Measurements from ENCODE around the gene TRMT1.

Gene TRMT1

DNA sequence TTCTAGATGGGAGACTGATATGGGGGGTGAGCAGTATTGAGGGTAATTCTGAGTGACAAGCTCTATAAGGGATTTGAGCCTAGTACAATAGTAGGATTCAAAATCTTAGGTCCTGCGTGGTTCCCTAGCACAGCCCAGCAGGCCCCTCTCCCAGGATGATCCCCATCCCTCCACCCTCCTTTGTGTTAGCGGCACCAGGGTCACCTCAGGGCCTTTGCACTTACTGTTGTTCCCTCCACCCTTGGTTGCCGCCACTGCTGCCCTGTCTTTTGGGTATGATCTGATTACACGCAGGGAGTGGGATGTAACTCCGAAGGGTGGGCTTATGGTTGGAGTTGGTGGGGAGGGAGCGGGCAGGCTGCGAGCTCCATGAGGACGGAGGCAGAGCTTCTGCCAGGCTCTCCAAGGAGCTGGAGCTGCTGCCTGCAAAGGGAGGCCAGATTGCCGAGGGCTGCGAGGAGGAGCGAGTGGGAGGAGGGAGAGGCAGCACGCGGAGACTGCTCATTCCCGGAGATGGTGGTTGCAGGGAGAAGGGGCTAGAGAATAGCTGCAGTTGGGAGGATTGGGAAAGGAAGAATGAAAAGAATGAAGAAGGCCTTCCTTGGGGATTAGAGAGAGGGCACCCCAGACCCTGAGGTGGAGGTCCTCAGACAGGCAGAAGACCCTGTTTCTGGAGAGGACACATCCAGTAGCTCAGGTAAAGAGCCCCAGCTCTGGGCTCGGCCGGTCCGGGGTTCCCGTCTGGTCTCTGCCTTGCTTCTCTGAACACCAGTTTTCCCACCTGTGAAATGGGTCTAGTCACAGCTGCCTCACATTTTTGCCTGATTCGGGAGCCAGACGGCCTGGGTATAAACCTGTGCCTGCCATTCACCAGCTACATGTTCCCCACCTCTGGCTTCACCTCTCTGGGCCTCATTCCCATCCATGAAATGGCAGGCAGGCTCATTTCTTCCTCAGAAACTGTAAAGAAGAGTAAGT, 6.7 kb upstream of the TRMT1 start:
- no peak for DNase-seq (ENCODE audit: low read depth in 2 of 2)

DNA sequence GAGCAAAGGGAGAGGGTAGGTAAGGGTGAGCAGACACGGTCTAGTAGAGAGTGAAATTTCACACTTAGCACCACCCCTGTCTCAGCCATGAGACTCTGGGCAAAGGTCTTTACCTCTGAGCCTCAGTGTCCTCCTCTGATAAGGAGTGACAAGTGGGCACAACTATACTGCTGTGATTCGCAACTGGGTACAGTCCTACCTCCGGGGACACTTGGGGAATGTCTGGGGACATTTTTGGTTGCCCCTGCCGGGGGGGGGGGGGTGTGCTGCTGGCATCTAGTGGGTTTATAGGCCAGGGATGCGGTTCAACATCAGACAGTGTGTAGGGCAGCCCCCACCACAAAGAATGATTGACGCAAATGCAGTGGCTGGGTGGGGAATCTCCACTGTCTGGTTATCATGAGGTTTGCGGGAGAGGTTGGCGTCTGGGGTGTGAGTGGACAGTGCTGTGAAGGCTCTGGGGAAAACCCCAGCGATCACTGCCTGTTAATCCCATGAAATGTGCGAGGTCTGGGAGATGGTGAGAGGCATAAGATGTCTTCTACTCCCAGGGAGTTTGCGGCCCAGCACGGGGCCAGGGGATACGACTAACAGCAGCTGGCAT, 5.8 kb upstream of the TRMT1 start:
- no peak for DNase-seq (ENCODE audit: low read depth in 2 of 2)

DNA sequence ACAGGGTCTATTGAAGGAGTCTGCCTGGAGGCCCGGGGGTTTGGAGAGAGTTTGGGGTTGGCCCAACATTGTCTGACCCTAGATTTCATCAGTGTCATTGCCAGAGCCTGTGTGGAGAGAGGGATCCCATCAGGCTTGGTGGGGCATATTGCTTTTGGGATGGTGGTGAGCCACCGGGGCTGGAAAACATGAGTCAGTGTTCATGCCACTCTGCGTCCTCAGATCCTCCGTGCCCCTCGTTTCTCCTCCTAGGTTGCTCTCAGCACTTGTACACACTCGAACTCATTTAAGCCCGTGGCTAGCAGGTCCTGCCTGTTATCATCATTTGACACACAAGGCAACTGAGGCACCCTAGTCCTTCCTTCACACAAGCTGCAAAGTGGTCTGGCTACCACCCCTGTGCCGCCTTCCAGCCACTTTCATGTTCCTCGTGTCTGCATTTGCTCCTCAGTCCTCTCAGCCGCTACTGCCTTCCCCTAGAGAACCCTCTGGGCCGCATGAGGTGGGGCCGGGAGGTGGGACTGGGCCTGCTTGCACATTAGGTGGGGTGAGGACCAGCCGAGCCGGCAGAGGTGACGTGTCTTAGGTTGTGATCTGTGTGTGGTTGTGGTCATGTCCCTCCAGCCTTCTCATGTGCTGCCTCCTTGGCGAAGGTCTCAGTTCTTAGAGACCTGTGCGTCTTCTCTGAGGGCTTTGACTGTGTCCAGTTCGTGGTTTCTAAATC, 5.2 kb upstream of the TRMT1 start:
- DNase-seq (ENCODE audit: low read depth in 2 of 2), result no peak

GRCh38 chr19:13120817-13121216, 4.3 kb upstream of the TRMT1 start:
- no peak for DNase-seq (ENCODE audit: low read depth in 2 of 2)

DNA sequence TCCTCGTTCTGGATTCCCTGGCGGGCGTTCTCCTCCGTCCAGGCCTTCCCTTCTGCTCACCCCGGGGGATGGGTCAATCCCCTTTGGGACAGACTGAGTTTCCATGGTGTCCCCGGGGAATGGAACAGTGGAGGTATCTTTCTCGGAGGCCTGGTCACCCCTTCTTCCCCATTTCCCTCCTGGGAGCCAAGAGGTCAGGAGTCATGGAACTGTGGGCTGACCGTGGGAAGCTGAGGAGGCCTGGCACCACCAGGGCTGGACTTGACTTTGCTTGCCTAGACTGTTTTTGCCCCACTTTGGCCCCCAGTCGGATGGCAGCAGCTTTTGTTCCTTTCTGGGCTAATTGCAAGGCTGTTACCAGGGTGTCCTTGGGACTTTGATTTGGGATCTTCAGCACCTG, 3.5 kb upstream of the TRMT1 start:
- DNase-seq (ENCODE audit: low read depth in 2 of 2), result no peak

GRCh38 chr19:13119627-13120026, 3.1 kb upstream of the TRMT1 start:
- no peak for DNase-seq (ENCODE audit: low read depth in 2 of 2)

- DNase-seq (ENCODE audit: low read depth in 2 of 2), result no peak
Observed at GRCh38 chr19:13118424-13119193, 2.1 kb upstream of the TRMT1 start.

GRCh38 chr19:13117772-13118423, 1.4 kb upstream of the TRMT1 start, which contains the start of gene NACC1:
Gene NACC1, plus strand, starts transcription at chr19:13118264. Its CDS starts 16,944 bp downstream, at chr19:13135208.
- DNase-seq (ENCODE audit: low read depth in 2 of 2), result peak; percentile 74 to 79

DNA sequence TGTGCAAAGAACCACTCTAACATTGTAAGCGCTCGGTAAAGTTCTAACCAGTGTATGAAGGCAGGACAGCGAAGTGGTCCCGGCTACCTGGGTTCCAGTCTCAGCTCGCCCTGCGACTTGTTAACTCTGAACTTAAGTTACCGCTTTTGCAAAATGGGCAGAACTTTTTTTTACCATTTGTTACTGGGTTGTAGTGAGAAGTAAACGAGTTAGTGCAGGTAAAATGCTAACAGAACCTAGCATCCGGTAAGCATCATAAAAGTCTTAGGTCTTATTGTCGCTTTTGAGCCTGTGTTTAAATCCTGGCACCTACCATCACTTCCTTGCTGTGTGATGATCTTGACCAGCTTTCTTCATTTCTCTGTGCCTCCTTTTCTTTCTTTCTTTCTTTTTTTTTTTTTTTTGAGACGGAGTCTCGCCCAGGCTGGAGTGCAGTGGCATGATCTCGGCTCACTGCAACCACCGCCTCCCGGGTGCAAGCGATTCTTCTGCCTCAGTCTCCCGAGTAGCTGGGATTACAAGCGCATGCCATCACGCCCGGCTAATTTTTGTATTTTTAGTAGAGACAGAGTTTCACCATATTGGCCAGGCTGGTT, 734 bp upstream of the TRMT1 start:
- no peak for DNase-seq (ENCODE audit: low read depth in 2 of 2)

- DNase-seq (ENCODE audit: low read depth in 2 of 2), result no peak
Observed at GRCh38 chr19:13115936-13116281, 631 bp downstream of the TRMT1 start.

GRCh38 chr19:13112555-13112954, 4.0 kb downstream of the TRMT1 start:
- DNase-seq (ENCODE audit: low read depth in 2 of 2), result no peak

GRCh38 chr19:13110099-13110610, 6.4 kb downstream of the TRMT1 start:
- no peak for DNase-seq (ENCODE audit: low read depth in 2 of 2)

- DNase-seq (ENCODE audit: low read depth in 2 of 2), result no peak
Observed at GRCh38 chr19:13109361-13110098, 7.0 kb downstream of the TRMT1 start.

GRCh38 chr19:13104848-13105711, 11.5 kb downstream of the TRMT1 start:
- DNase-seq (ENCODE audit: low read depth in 2 of 2), result no peak

DNA sequence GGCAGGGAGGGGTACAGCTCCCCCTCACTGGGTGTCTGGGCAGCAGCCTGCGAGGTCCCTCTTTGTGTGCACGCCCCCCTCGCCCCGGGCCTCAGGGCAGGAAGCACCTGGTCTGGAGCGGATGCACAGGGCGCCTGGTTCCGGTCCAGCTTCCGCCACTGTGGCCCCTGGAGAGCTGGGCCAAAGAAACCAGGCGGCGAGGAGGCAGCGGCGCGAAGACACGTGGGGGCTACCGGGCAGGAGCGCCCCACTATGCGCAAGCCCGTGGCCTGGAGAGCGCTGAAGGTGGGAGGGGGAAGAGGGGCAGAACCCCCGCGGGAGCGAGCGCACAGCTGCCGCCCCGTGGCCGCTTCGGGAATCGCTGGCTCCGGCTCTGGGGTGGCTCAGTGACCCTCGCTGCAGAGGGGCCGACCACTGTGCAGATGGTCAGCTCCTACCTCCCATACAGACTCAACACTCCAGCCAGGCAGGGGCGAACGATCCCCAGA, 12.1 kb downstream of the TRMT1 start:
- peak in 1 of 2 donors; percentile 49 for DNase-seq (ENCODE audit: low read depth in 2 of 2)

DNA sequence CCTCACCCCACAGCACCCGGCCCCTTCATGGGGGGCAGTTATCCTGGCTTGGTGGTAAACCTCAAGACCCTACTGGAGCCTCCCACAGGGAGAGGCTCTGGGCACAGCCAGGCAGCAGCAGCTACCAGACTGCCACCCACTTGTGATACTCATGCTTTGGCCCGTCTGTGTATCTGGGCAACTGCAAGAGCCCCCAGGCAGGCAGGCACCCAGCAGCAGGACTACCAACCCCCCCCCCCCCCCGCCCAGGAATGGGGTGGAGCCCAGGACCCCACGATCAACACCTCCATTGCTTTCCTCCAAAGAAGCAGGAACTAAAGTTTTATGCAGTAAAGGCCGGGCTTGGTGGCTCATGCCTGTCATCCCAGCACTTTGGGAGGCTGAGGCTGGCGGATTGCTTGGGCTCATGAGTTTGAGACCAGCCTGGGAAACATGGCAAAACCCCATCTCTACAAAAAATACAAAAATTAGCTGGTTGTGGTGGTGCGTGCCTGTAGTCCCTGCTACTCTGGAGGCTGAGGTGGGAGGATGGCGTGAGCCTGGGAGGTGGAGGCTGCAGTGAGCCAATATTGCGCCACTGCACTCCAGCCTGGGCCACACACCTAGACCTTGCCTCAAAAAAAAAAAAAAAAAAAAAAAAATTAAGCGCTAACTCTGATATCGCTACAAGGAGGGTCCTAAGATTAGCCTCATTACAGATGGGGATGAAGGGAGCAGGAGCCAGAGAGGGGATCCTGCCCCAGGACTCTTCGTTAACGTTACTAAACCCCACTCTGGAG, 12.8 kb downstream of the TRMT1 start:
- DNase-seq (ENCODE audit: low read depth in 2 of 2), result no peak

DNA sequence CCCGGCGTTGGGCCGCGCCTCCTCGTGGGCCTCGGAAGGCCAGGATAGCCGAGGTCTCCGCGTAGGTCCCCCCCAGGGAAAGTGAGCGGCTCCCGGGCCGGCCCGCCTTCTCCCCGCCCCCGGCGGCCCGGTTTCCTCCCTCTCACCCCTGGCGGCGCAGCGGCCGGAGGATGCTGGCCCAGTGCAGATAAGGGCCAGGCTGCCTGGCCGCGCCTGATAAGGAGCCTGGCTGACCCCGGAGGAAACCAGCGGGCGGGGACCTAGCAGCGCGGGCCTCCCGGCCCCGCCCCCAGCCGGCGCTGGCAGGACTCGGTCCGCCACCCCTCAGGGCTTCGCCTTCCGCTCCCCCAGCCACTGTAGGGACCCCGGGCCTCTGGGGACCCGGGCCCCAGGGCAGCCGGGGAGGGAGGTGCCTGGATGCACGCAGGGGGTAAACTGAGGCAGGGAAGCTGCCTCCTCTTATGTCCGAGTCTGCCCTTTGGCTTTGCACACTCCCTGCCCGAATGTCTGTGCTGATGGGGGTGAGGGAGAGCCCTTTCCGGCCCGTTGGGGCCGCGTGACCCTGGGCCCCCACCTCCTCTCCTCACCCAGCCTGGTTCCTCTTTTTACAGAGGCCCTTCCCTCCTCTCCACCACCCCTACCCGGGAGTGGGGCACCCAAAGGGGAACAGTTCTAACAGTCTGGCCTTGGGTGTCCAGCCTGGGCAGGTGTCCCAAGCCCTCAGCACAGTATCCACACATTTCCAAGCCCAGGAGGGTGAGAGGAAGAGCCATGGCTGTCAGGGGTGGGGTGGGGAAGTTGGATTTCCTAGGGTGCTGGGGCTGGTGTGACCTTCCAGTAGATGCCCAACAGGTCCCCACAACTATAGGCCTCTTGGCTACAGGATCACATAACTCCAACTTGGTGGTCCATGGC, 13.6 kb downstream of the TRMT1 start, which contains the start of gene LYL1:
TSS of gene LYL1 (minus strand) at position 193 of the 915 bp plus-strand sequence. CDS start 1,687 bp downstream, outside the sequence.
- no peak for DNase-seq (ENCODE audit: low read depth in 2 of 2)
